GM10847 (cell line): ENCODE measurements around the gene ERC1.

Source experiments
- POLR2A ChIP-seq: IDR thresholded peaks from 2 replicates; pipeline ENCODE4 v1.6.1; 2011; ENCODE audit not compliant: insufficient read length; ENCODE audit errors: extremely low read depth

The ERC1 gene

DNA sequence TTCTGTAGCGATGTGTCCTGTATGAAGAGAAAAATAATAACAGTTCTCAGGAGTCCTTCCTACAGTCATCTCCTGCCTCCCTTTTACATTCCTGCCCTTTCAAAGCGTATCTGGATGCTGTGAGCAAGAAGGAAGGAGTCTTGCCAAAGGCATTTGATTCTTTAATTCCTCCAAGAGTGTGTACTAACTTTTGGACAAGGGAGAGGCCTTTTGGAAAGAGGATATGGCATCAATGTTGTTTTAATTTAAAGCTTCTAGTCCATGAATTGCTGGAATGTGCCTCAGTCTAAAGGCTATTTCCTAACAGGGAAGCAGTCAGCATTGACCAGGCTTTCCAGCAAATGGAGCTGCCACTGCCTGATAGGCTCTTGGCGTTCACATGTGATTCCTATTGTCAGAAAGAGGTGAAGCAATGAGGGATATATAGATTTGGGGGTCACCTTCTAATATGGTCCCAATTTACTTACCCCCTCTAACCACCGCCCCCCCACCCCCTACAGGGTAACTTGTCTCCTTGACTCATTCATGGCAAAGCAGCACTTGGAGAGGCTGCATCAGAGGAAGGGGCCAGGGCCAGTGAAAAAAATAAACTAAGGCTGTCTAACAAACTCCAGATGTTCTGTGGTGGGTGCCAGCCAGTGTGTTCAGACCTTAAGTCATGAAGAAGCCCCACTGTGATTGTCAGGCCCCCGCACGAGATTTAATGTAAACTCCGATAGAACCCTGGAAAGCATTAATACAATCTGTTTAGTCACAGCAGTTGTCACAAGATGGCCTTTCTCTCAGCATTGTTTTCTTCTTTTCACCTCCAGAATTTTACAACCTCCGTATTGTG, 383.1 kb downstream of the ERC1 start:
- no peak for TF ChIP-seq POLR2A

GRCh38 chr12:1375323-1375722, 384.3 kb downstream of the ERC1 start:
- TF ChIP-seq POLR2A, result no peak

- TF ChIP-seq POLR2A, result no peak
Measured at GRCh38 chr12:1377117-1377516, 386.1 kb downstream of the ERC1 start.

- TF ChIP-seq POLR2A, result no peak
Measured at GRCh38 chr12:1377681-1378080, 386.7 kb downstream of the ERC1 start.

- TF ChIP-seq POLR2A, result no peak
Measured at GRCh38 chr12:1380171-1380851, 389.3 kb downstream of the ERC1 start.

DNA sequence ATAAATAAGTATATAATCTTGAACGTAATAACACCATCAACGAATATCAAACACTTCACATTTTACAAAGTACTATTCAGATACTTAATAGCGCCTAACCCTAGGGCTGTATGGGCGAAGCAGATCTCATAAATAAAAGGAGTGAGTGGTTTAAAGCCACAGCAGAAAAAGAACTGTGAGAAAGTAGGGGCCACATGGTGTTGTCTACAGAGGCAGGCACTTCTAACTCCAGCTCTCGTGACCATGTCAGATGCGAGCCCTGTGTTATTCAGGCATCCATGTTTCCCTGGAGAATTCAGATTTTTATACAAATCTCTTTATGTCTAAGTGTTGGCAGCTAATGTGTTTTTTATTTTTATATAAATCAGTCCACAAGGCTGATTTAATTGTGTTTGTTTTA, 391.1 kb downstream of the ERC1 start:
- no peak for TF ChIP-seq POLR2A

GRCh38 chr12:1382826-1383225, 391.8 kb downstream of the ERC1 start:
- no peak for TF ChIP-seq POLR2A

- TF ChIP-seq POLR2A, result no peak
Measured at GRCh38 chr12:1383758-1384157, 392.7 kb downstream of the ERC1 start.

DNA sequence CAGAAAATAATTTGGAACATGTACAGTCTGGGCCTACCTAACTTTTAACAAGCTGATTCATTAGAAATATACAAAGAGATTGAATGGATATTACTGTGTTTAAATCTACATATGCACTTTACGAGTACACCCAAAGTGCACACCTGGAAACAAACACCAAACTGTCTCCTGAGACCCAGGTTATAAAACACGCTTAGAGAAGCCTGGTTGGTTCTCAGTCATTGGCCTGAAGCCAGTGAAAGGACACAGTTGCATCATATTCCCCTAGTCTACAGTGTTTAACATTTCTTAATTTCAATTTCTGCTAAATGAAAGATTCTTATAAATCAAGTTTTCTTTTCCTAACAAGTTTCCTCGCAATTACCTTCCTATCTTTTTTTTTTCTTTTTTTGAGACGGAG, 393.9 kb downstream of the ERC1 start:
- no peak for TF ChIP-seq POLR2A

DNA sequence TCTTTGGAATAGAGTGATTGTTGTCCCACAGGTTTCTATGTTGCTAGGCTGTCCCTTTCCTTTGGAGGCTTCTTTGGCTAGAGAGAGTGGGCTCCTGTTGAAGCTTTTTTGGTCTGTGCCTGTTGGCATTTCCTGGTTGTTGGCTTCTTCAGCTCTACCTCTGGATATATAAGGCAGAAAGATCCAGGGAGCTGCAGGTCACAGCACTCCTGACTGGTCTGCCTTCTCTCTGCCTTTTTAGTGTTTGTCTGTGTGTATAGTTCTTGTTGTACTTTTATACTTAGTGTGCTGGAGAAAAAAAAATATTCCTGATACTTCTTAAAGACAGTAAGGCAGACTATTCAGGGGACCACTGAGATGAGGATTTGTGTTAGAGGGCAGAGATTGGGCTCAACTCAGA, 400.7 kb downstream of the ERC1 start:
- no peak for TF ChIP-seq POLR2A

DNA sequence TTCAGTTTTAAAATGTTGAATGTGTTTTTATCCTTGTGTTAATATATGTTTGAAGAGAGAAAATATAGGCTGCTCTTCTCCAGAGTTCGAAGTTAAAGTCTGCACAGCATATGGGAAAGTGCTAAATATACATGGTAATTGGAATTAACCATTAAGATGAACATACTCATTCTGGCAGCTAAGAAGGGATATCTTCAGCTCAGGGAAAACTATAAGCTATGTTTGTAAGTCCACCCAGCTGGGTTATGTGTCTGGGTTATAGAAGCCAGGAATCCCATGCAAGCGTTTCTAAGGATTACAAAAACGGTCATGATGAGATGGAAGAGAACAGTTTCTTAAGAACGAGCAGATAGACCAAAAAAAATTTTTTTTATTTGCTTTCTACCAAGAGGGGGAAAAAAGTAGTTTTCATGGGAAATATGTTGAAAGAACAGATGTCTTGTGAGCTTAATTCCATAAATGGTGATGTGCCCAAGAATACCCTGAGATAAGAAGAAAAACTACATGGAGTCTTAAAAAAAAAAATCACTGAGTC, 404.5 kb downstream of the ERC1 start:
- TF ChIP-seq POLR2A, result no peak

GRCh38 chr12:1398673-1399072, 407.6 kb downstream of the ERC1 start:
- TF ChIP-seq POLR2A, result no peak

GRCh38 chr12:1401891-1402290, 410.9 kb downstream of the ERC1 start:
- TF ChIP-seq POLR2A, result no peak

DNA sequence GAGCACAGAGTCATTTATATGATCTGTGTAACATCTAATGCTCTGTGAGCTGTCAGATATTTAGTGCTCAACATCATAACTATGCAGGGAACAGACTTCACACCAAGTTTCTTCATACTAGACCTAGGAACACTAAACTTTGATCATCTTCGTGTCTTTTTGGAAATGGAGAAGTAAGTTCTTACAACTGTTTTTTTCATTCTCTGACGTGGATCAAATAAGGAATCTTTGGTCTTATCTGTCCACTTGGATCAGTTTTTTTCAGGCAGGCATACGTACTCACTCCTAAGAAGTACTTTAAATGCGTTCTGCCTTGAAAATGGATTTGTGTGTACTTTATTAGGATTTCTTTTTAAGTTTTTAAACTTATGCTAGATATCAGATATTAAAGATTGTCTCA, 412.4 kb downstream of the ERC1 start:
- TF ChIP-seq POLR2A, result no peak

DNA sequence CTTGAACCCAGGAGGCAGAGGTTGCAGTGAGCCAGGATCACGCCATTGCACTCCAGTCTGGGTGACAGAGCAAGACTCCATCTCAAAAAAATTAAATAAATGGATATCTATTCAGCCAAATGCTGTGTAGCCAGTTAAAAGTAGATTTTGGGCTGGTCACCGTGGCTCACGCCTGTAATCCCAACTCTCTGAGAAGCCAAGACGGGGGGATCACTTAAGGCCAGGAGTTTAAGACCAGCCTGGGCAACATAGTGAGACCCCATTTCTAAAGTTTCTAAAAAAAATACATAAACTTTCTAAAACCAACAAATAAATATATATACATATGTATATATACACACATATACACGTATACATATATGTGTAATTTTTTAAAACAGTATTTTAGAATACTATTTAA, 414.6 kb downstream of the ERC1 start:
- no peak for TF ChIP-seq POLR2A

DNA sequence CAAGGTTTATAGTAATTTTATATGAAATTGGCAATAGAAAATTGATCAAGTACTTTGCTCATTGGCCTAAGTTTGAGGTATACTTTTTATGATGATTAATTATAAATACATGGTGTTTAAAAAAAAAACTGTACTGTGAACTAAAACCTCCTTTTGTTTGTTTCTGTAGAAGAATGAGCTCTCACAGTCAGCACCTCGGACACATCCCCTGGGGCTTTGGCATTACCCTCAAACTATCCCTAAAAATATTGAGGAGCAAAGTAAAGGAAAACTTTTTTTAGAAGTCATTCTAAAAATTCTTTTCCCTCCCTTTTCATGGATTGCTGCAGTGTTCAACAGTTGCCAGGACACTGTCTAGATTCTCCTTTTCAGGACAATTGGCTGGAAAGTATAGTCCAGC, 419.8 kb downstream of the ERC1 start:
- no peak for TF ChIP-seq POLR2A
